HG03520 (cell line): ENCODE results near the gene CHEK2.
"Not testable (repeated sequence)": the region's sequence is repeated elsewhere in the genome, so short reads cannot be mapped to it uniquely, and the experiment has no call there.

Experiments
- ATAC-seq: cut with Tn5 transposase; IDR thresholded peaks from one replicate; pipeline ENCODE4 v1.9.1; 2021; ENCODE audit warnings: mild to moderate bottlenecking, moderate library complexity; ENCODE audit not compliant: unreplicated experiment

The CHEK2 gene

GRCh38 chr22:28741785-28742561 lies at the start of gene CHEK2, which contains the start of gene HSCB:
Gene CHEK2, minus strand, starts transcription at chr22:28741820. Its CDS starts 7,099 bp downstream, at chr22:28734721.
Gene HSCB, plus strand, starts transcription at chr22:28742039. Its CDS starts 57 bp downstream, at chr22:28742096.
- peak; percentile 87 for ATAC-seq

DNA sequence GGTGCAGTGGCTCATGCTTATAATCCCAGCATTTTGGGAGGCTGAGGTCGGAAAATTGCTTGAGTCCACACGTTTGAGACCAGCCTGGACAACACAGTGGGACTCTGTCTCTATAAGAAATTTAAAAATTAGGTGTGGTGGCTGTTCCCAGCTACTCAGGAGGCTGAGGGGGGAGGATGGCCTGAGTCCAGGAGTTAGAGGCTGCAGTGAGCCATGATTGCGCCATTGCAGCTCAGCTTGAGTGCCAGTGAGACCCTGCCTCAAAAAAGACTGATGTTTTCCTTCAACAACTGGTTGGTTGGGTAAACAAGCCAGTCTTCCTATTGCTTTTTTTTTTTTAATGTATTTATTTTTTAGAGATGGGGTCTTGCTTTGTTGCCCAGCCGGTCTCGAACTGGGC lies 49.5 kb upstream of the CHEK2 start:
- ATAC-seq, result no peak

DNA sequence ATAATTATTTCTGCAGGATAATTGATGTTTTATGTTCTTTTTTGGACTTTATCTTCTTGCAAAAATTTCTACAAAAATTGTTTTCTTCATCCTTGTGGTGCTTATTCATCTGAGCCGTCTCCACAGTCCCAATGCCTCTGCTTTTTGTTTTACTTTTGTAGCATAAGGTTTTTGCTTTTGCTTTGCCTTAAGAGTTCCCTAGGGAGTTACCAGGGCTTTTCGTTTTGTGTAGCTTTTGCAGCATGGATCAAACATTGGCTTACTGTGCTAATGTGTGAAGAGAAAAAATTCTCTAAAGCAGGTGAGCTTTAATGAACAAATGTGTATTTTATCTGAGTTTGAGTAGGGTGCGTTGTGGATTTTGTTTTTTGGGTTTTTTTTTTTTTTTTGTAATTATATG lies 47.0 kb upstream of the CHEK2 start:
- no peak for ATAC-seq

DNA sequence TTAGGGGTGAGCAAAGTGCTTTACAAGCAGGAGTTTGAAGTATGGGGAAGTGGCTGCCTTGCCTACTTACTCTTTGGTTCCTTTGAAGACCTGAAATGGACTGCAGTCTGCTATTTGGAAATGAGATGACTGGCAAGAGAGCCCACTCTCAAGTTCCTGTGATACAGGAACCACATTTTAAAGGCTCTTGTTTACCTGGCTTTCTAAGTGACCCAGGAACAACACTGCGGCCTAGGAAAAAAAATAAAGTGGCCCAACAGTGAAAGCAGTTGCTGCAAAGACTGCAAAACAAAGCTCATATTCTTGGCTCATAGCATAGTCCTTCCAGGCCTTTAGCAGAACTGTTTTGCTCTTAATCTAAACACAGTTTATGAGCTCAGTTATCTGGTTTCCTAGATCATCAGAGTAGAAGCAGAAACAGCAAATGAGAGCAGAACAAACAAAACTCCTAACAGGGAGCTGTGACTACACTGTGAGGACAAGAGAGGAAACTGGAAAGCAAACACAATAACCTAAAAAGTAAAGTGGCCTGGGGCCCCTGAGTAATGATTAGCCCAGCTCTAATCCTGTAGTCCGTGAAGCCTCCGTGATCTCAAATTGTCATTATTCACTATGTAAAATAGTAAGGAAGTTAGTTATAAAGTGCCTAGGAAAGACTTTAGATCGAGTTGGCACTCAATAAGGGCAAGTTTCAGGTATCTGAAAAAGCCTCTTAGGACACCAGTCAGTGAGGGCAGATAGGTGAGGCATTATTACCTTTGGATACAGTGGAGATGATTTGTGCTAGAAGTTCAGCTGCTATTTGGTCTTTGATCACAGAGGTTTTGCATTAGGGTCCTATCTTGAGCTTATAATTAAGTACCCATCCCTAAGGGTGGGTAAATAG lies 42.4 kb upstream of the CHEK2 start:
- no peak for ATAC-seq

GRCh38 chr22:28780296-28780695 lies 38.7 kb upstream of the CHEK2 start:
- ATAC-seq, result no peak

- no peak for ATAC-seq
Observed at GRCh38 chr22:28779833-28780232, 38.2 kb upstream of the CHEK2 start.

GRCh38 chr22:28774378-28774777 lies 32.8 kb upstream of the CHEK2 start:
- no peak for ATAC-seq

GRCh38 chr22:28773461-28773867 lies 31.8 kb upstream of the CHEK2 start:
- ATAC-seq, result no peak

DNA sequence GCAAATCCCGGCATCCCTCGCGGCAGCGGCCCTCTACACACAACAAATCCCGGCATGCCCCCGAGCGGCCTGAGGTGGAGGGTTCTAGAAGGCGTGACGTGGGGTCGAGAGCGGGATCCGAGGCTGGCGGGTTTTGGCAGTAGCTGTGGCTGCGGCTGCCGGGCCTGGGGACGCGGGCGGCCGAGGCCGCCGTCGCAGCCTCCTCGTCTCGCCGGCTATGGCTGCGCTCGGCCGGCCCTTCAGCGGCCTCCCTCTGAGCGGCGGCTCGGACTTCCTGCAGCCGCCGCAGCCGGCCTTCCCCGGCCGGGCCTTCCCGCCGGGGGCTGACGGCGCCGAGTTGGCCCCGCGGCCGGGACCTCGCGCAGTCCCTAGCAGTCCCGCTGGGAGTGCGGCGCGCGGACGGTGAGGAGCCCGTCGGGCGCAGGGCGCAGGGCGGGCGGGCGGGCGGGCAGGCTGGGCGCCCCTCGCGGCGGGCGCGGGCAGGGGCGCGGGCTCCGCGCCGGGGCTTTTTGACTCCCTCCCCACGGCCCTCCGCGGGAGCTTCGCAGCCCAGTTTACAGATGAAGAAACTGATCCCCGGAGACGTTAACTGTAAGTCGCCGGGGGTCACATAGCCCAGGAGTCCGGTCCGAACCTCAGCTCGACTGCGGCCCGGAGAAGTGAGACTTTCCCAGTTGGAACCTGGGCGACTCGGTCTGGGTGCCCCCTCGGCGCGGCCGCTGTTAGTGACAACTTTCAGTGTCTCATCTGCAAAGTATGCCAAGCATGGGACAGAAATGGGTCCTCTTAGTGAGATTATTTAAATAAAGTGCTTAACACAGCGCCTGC lies 31.2 kb upstream of the CHEK2 start, which contains the start of gene CCDC117:
CCDC117 (plus strand) TSS at position 63 of the 828 bp plus-strand sequence; CDS start at position 218, 155 bp downstream.
- ATAC-seq, result peak; percentile 82

DNA sequence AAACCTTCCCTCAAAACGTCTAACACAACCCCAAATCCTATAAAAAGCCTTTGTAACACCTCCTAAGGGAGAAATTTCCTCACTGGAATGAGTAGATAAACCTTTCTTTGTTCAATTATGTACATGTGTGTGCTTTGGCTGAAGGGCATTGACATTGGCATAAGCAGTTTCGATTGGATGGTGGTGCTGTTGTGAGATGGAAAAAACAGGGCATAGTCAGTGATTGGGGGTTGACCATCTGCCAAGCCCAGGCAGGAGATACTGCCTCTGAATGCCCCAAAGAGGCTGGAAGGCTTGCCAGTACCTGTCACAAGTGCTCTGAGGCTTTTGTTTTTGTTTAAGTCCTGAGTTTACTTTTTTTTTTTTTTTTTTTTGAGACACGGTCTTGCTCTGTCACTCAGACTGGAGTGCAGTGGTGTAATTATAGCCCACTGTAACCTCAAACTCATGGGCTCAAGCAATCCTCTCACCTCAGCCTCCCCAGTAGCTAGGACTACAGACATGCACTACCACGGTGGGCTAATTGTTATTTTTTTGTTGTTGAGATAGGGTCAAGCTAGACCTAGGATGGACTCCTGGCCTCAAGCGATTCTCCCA lies 29.7 kb upstream of the CHEK2 start:
- ATAC-seq, result no peak

- ATAC-seq, result no peak
Observed at GRCh38 chr22:28769394-28770085, 27.9 kb upstream of the CHEK2 start.

GRCh38 chr22:28768701-28769393 lies 27.2 kb upstream of the CHEK2 start:
- ATAC-seq, result no peak

GRCh38 chr22:28766628-28767027 lies 25.0 kb upstream of the CHEK2 start:
- ATAC-seq, result no peak

DNA sequence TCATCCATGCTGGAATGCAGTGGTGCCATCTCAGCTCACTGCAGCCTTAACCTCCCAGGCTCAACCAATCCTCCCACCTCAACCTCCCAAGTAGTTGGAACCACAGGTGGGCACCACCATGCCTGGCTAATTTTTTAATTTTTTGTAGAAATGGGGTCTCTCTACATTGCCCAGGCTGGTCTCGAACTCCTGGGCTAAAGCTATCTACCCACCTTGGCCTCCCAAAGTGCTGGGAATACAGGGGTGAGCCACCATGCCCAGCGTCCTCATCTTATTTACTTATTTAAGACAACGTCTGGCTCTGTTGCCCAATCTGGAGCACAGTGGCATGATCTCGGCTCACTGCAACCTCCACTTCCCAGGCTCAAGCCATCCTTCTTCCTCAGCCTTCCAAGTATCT lies 20.4 kb upstream of the CHEK2 start:
- ATAC-seq, result not testable (repeated sequence)

- no peak for ATAC-seq
Observed at GRCh38 chr22:28761449-28761755, 19.8 kb upstream of the CHEK2 start.

DNA sequence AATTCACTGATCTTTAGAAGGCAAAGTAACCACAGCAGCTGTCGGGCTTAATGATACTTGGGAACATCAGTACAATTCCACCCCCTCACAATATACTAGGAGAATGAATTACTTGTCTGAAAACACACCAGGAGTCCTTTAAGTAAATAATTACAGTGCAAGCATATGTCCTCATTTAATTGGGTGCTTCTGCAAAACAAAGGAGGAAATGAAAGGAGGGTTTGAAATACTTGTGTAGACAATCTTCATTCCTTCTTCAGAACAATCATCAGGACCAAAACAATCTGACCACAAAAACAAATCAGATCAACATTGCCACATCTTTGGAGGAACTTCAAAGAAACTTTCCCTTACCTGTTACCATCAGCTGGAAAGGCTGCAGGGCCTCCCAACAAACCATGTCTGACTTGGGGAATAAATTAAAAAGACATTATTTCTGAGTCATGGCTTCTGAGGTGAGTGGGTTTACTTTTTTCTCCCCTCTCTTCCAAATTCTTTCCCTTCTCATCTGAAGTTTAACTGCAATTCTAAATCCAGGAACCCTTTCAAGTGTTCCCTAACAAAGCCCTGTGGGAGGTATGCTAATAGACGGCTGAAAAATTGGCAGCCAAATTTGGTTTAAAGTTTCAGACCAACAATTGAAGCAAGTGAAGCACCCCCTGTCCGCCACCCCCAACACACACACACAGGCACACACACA lies 18.4 kb upstream of the CHEK2 start:
- ATAC-seq, result no peak

DNA sequence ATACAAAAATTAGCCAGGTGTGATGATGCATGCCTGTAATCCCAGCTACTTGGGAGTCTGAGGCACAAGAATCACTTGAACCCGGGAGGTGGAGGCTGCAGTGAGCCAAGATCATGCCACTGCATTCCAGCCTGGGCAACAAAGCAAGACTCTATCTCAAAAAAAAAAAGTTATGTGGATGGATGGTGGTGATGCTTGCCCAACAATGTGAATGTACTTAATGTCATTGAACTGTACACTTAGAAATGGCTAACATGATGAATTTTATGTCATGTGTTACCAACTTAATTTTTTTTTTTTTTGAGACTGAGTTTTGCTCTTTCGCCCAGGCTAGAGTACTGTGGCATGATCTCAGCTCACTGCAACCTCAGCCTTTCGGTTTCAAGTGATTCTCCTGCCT lies 12.9 kb upstream of the CHEK2 start:
- not testable (repeated sequence) for ATAC-seq

GRCh38 chr22:28750471-28750881 lies 8.9 kb upstream of the CHEK2 start:
- no peak for ATAC-seq

DNA sequence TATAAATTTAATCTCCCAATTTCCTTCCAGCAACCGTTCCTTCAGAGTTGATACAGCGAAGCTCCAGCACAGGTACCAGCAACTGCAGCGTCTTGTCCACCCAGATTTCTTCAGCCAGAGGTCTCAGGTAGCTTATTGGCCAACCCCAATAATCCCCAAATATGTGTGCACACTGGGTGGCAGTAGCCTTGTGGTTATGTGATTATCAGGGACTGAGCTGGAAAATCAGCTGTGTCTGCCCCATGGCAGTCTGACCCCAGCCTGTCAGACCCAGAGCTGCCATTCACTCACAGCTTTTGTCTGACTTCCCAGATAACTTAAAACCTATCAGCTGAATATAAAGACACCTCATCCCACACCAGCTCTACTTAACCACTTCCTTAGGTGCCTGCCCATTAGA lies 2.2 kb upstream of the CHEK2 start:
- no peak for ATAC-seq
